ENCODE measurements around the gene TMEM14A.

The TMEM14A gene

GRCh38 chr6:52725535-52726192, 54.8 kb downstream of the TMEM14A start:
- no peak for TF ChIP-seq CTCF (IDR thresholded peaks at IDR 0.05; ENCODE audit: low read depth, low read length, missing control alignments)
- no peak for DNase-seq
- in situ Hi-C loops (cut with HindIII; ENCODE audit: low pct_ligation_motif_present, low sequenced_read_pairs), result no loop called here
- Histone ChIP-seq H3K4me3 (ENCODE audit: low read depth, low read length) (no peak overlapping the region), H3K27me3 (replicated peaks) (no peaks in the 10 kb centered on the region), H3K36me3 (replicated peaks) (no peaks in the 10 kb centered on the region), H3K27ac (no peak overlapping the region)

GRCh38 chr6:52726193-52726542, 55.3 kb downstream of the TMEM14A start:
- in situ Hi-C loops (cut with HindIII; ENCODE audit: low pct_ligation_motif_present, low sequenced_read_pairs), result no loop called here
- H3K4me3 ChIP-seq (ENCODE audit: low read depth, low read length), result no peak overlapping the region
- H3K36me3 ChIP-seq (replicated peaks), result no peaks in the 10 kb centered on the region
- DNase-seq, result no peak
- TF ChIP-seq CTCF (IDR thresholded peaks at IDR 0.05; ENCODE audit: low read depth, low read length, missing control alignments), result no peak
- no peak overlapping the region for H3K27ac ChIP-seq
- H3K27me3 ChIP-seq (replicated peaks), result no peaks in the 10 kb centered on the region

- no peak overlapping the region for H3K27ac ChIP-seq
- no peak for TF ChIP-seq CTCF (IDR thresholded peaks at IDR 0.05; ENCODE audit: low read depth, low read length, missing control alignments)
- DNase-seq, result no peak
- in situ Hi-C loops (cut with HindIII; ENCODE audit: low pct_ligation_motif_present, low sequenced_read_pairs), result no loop called here
- no peak overlapping the region for H3K4me3 ChIP-seq (ENCODE audit: low read depth, low read length)
- H3K27me3 ChIP-seq (replicated peaks), result no peaks in the 10 kb centered on the region
- H3K36me3 ChIP-seq (replicated peaks), result no peaks in the 10 kb centered on the region
Measured at GRCh38 chr6:52726741-52727535, 56.0 kb downstream of the TMEM14A start.

- H3K27ac ChIP-seq, result no peak overlapping the region
- H3K36me3 ChIP-seq (replicated peaks), result no peaks in the 10 kb centered on the region
- H3K27me3 ChIP-seq (replicated peaks), result no peaks in the 10 kb centered on the region
- DNase-seq, result no peak
- in situ Hi-C loops (cut with HindIII; ENCODE audit: low pct_ligation_motif_present, low sequenced_read_pairs), result no loop called here
- no peak overlapping the region for H3K4me3 ChIP-seq (ENCODE audit: low read depth, low read length)
- TF ChIP-seq CTCF (IDR thresholded peaks at IDR 0.05; ENCODE audit: low read depth, low read length, missing control alignments), result no peak
Measured at GRCh38 chr6:52727908-52728307, 57.0 kb downstream of the TMEM14A start.

GRCh38 chr6:52728394-52728793, 57.5 kb downstream of the TMEM14A start:
- H3K27me3 ChIP-seq (replicated peaks), result no peaks in the 10 kb centered on the region
- H3K36me3 ChIP-seq (replicated peaks), result no peaks in the 10 kb centered on the region
- H3K27ac ChIP-seq, result no peak overlapping the region
- in situ Hi-C loops (cut with HindIII; ENCODE audit: low pct_ligation_motif_present, low sequenced_read_pairs), result no loop called here
- H3K4me3 ChIP-seq (ENCODE audit: low read depth, low read length), result no peak overlapping the region
- no peak for TF ChIP-seq CTCF (IDR thresholded peaks at IDR 0.05; ENCODE audit: low read depth, low read length, missing control alignments)
- DNase-seq, result no peak
